ENCODE data around the gene GATA2. TPM values are rescaled to one million over a fixed set of nuclear protein-coding genes. Genes with fewer than 3 reads are reported as not detected.

Gene GATA2
- total RNA-seq, 2 donors from 2014 or later: 2.9 to 4.1 TPM

GRCh38 chr3:128471720-128472119 is 21.3 kb downstream of the GATA2 start:
- DNase-seq (no peak), ATAC-seq (replicated peaks in 1 of 2) (no peak)
- Mint-ChIP-seq H3K27me3 (ENCODE audit: low read depth) (peaks cover 20% of the 10 kb centered on the region), H3K4me3 (no peak overlapping the region), H3K27ac (no peak overlapping the region), H3K4me1 (ENCODE audit: low read depth) (peaks cover 8% of the 10 kb centered on the region), H3K9me3 (no peaks in the 10 kb centered on the region), H3K36me3 (ENCODE audit: insufficient read depth in 2 of 2) (no peaks in the 10 kb centered on the region)

GRCh38 chr3:128471110-128471509 is 21.9 kb downstream of the GATA2 start:
- DNase-seq (no peak), ATAC-seq (replicated peaks in 1 of 2) (no peak)
- Mint-ChIP-seq H3K4me3 (no peak overlapping the region), H3K27ac (no peak overlapping the region), H3K36me3 (ENCODE audit: insufficient read depth in 2 of 2) (no peaks in the 10 kb centered on the region), H3K9me3 (no peaks in the 10 kb centered on the region), H3K4me1 (ENCODE audit: low read depth) (peaks cover 9% of the 10 kb centered on the region), H3K27me3 (ENCODE audit: low read depth) (peaks cover 22% of the 10 kb centered on the region)

- DNase-seq: no peak
- Mint-ChIP-seq H3K9me3 (no peaks in the 10 kb centered on the region), H3K4me3 (no peak overlapping the region), H3K27ac (no peak overlapping the region), H3K27me3 (ENCODE audit: low read depth) (peaks cover 27% of the 10 kb centered on the region), H3K36me3 (ENCODE audit: insufficient read depth in 2 of 2) (no peaks in the 10 kb centered on the region), H3K4me1 (ENCODE audit: low read depth) (peaks cover 9% of the 10 kb centered on the region)
- ATAC-seq (replicated peaks in 1 of 2): no peak
Measured at GRCh38 chr3:128470134-128470899, 22.7 kb downstream of the GATA2 start.

GRCh38 chr3:128469556-128469955 is 23.4 kb downstream of the GATA2 start:
- no peak for ATAC-seq (replicated peaks in 1 of 2)
- no peaks in the 10 kb centered on the region for H3K36me3 Mint-ChIP-seq (ENCODE audit: insufficient read depth in 2 of 2)
- H3K4me3 Mint-ChIP-seq: no peak overlapping the region
- no peak overlapping the region for H3K27ac Mint-ChIP-seq
- peaks cover 9% of the 10 kb centered on the region for H3K4me1 Mint-ChIP-seq (ENCODE audit: low read depth)
- DNase-seq: no peak
- no peaks in the 10 kb centered on the region for H3K9me3 Mint-ChIP-seq
- peaks cover 35% of the 10 kb centered on the region for H3K27me3 Mint-ChIP-seq (ENCODE audit: low read depth)

GRCh38 chr3:128468791-128469527 is 24.0 kb downstream of the GATA2 start:
- Mint-ChIP-seq H3K27me3 (ENCODE audit: low read depth) (peaks cover 35% of the 10 kb centered on the region), H3K9me3 (no peaks in the 10 kb centered on the region), H3K36me3 (ENCODE audit: insufficient read depth in 2 of 2) (no peaks in the 10 kb centered on the region), H3K27ac (no peak overlapping the region), H3K4me3 (no peak overlapping the region), H3K4me1 (ENCODE audit: low read depth) (peaks cover 9% of the 10 kb centered on the region)
- DNase-seq (no peak), ATAC-seq (replicated peaks in 1 of 2) (no peak)

GRCh38 chr3:128468285-128468790 is 24.7 kb downstream of the GATA2 start:
- H3K27ac Mint-ChIP-seq: no peak overlapping the region
- DNase-seq (no peak), ATAC-seq (replicated peaks in 1 of 2) (no peak)
- peaks cover 35% of the 10 kb centered on the region for H3K27me3 Mint-ChIP-seq (ENCODE audit: low read depth)
- H3K36me3 Mint-ChIP-seq (ENCODE audit: insufficient read depth in 2 of 2): no peaks in the 10 kb centered on the region
- H3K9me3 Mint-ChIP-seq: no peaks in the 10 kb centered on the region
- no peak overlapping the region for H3K4me3 Mint-ChIP-seq
- peaks cover 9% of the 10 kb centered on the region for H3K4me1 Mint-ChIP-seq (ENCODE audit: low read depth)

- H3K27ac Mint-ChIP-seq: peak within 1 kb of the TSS; percentile 13
- H3K9me3 Mint-ChIP-seq: no peaks in the 10 kb centered on the region
- H3K4me3 Mint-ChIP-seq: no peak within 1 kb of the TSS
- H3K36me3 Mint-ChIP-seq (ENCODE audit: insufficient read depth in 2 of 2): no peaks in the 10 kb centered on the region
- peaks cover 9% of the 10 kb centered on the region for H3K4me1 Mint-ChIP-seq (ENCODE audit: low read depth)
- ATAC-seq (replicated peaks in 1 of 2) (peak; percentile 88 to 94), DNase-seq (peak; percentile 58 to 62)
- peaks cover 34% of the 10 kb centered on the region for H3K27me3 Mint-ChIP-seq (ENCODE audit: low read depth)
Measured at GRCh38 chr3:128466840-128467541, 26.0 kb downstream of the GATA2 start, which contains the start of gene DNAJB8. DNAJB8 (minus strand) TSS chr3:128466890; CDS start chr3:128463245, 3,645 bp downstream.

- no peak overlapping the region for H3K4me3 Mint-ChIP-seq
- no peak overlapping the region for H3K27ac Mint-ChIP-seq
- H3K4me1 Mint-ChIP-seq (ENCODE audit: low read depth): peaks cover 9% of the 10 kb centered on the region
- H3K27me3 Mint-ChIP-seq (ENCODE audit: low read depth): peaks cover 21% of the 10 kb centered on the region
- H3K9me3 Mint-ChIP-seq: no peaks in the 10 kb centered on the region
- no peaks in the 10 kb centered on the region for H3K36me3 Mint-ChIP-seq (ENCODE audit: insufficient read depth in 2 of 2)
- no peak for ATAC-seq (replicated peaks in 1 of 2)
- no peak for DNase-seq
Measured at GRCh38 chr3:128464702-128465101, 28.3 kb downstream of the GATA2 start.

- H3K27ac Mint-ChIP-seq: no peak overlapping the region
- H3K27me3 Mint-ChIP-seq (ENCODE audit: low read depth): peaks cover 21% of the 10 kb centered on the region
- no peak overlapping the region for H3K4me3 Mint-ChIP-seq
- no peaks in the 10 kb centered on the region for H3K36me3 Mint-ChIP-seq (ENCODE audit: insufficient read depth in 2 of 2)
- no peak for ATAC-seq (replicated peaks in 1 of 2)
- no peak for DNase-seq
- H3K4me1 Mint-ChIP-seq (ENCODE audit: low read depth): peaks cover 9% of the 10 kb centered on the region
- H3K9me3 Mint-ChIP-seq: no peaks in the 10 kb centered on the region
Measured at GRCh38 chr3:128464188-128464587, 28.8 kb downstream of the GATA2 start.

- DNase-seq (no peak), ATAC-seq (replicated peaks in 1 of 2) (no peak)
- Mint-ChIP-seq H3K9me3 (no peaks in the 10 kb centered on the region), H3K4me3 (no peak overlapping the region), H3K4me1 (ENCODE audit: low read depth) (peaks cover 9% of the 10 kb centered on the region), H3K36me3 (ENCODE audit: insufficient read depth in 2 of 2) (no peaks in the 10 kb centered on the region), H3K27me3 (ENCODE audit: low read depth) (peaks cover 21% of the 10 kb centered on the region), H3K27ac (no peak overlapping the region)
Measured at GRCh38 chr3:128463771-128464170, 29.2 kb downstream of the GATA2 start.

GRCh38 chr3:128463354-128463753 is 29.6 kb downstream of the GATA2 start:
- H3K27ac Mint-ChIP-seq: no peak overlapping the region
- H3K4me1 Mint-ChIP-seq (ENCODE audit: low read depth): peaks cover 9% of the 10 kb centered on the region
- H3K36me3 Mint-ChIP-seq (ENCODE audit: insufficient read depth in 2 of 2): no peaks in the 10 kb centered on the region
- peaks cover 21% of the 10 kb centered on the region for H3K27me3 Mint-ChIP-seq (ENCODE audit: low read depth)
- DNase-seq (no peak), ATAC-seq (replicated peaks in 1 of 2) (no peak)
- no peak overlapping the region for H3K4me3 Mint-ChIP-seq
- no peaks in the 10 kb centered on the region for H3K9me3 Mint-ChIP-seq

GRCh38 chr3:128462931-128463330 is 30.1 kb downstream of the GATA2 start:
- Mint-ChIP-seq H3K4me1 (ENCODE audit: low read depth) (peaks cover 9% of the 10 kb centered on the region), H3K27me3 (ENCODE audit: low read depth) (peaks cover 21% of the 10 kb centered on the region), H3K9me3 (no peaks in the 10 kb centered on the region), H3K36me3 (ENCODE audit: insufficient read depth in 2 of 2) (no peaks in the 10 kb centered on the region), H3K27ac (no peak overlapping the region), H3K4me3 (no peak overlapping the region)
- ATAC-seq (replicated peaks in 1 of 2) (no peak), DNase-seq (no peak)

- Mint-ChIP-seq H3K4me1 (ENCODE audit: low read depth) (peaks cover 8% of the 10 kb centered on the region), H3K4me3 (no peak overlapping the region), H3K27me3 (ENCODE audit: low read depth) (peaks cover 21% of the 10 kb centered on the region), H3K27ac (no peak overlapping the region), H3K9me3 (no peaks in the 10 kb centered on the region), H3K36me3 (ENCODE audit: insufficient read depth in 2 of 2) (no peaks in the 10 kb centered on the region)
- DNase-seq (no peak), ATAC-seq (replicated peaks in 1 of 2) (no peak)
Measured at GRCh38 chr3:128462341-128462910, 30.6 kb downstream of the GATA2 start.

Data from activated T-cell treated with anti-CD3 and anti-CD28 coated beads, Interleukin-2, amount 50 U/mL, for 72 hours (primary cell).